Activated CD4-positive, alpha-beta T cell treated with anti-CD3 and anti-CD28 coated beads, Interleukin-2, amount 50 U/mL, for 48 hours (primary cell): ENCODE data around the gene WDR54.
"Not testable (repeated sequence)": the region's sequence is repeated elsewhere in the genome, so short reads cannot be mapped to it uniquely, and the experiment has no call there.

Experiments used
- DNase-seq, 2 experiments: peaks; one replicate each; pipeline ENCODE4 v3.0.0-alpha.2; 2020

WDR54 gene

GRCh38 chr2:74458132-74458937, 36.8 kb downstream of the WDR54 start, which contains the start of gene WBP1:
WBP1 (plus strand) TSS chr2:74458438; CDS start chr2:74458603, 165 bp downstream.
- DNase-seq, result peak; percentile 98 to 99

GRCh38 chr2:74458938-74459363, 37.4 kb downstream of the WDR54 start:
- DNase-seq, result no peak

- not testable (repeated sequence) for DNase-seq
These were observed 38.1 kb downstream of the WDR54 start for GRCh38 chr2:74459503-74460118.

GRCh38 chr2:74460187-74460586, 38.7 kb downstream of the WDR54 start:
- DNase-seq, result not testable (repeated sequence)

- DNase-seq, result no peak
These were observed 39.9 kb downstream of the WDR54 start for GRCh38 chr2:74461187-74462053.

GRCh38 chr2:74462054-74462785, 40.7 kb downstream of the WDR54 start:
- DNase-seq, result no peak

- no peak for DNase-seq
These were observed 41.2 kb downstream of the WDR54 start for GRCh38 chr2:74462786-74463105.

- no peak for DNase-seq
These were observed 42.9 kb downstream of the WDR54 start for GRCh38 chr2:74464406-74464805.

- not testable (repeated sequence) for DNase-seq
These were observed 49.2 kb downstream of the WDR54 start for GRCh38 chr2:74470742-74471141.

- no peak for DNase-seq
These were observed 50.0 kb downstream of the WDR54 start for GRCh38 chr2:74471332-74472065.

- DNase-seq, result peak; percentile 97
These were observed 50.8 kb downstream of the WDR54 start, which contains the start of gene MRPL53 for GRCh38 chr2:74472086-74472944. MRPL53 (minus strand) TSS chr2:74472680; CDS start chr2:74472660, 20 bp downstream.

GRCh38 chr2:74472945-74473258, 51.4 kb downstream of the WDR54 start:
- no peak for DNase-seq

GRCh38 chr2:74474481-74474880, 53.0 kb downstream of the WDR54 start:
- no peak for DNase-seq

- no peak for DNase-seq
These were observed 53.4 kb downstream of the WDR54 start for GRCh38 chr2:74474899-74475298.
